MCF 10A (cell line): ENCODE results near the gene SFXN3. TPM values are rescaled to one million over a fixed set of nuclear protein-coding genes. Genes with fewer than 3 reads are reported as not detected.
A peak's percentile ranks its signal among the peaks of the same experiment; 100 is the strongest.

ENCODE experiments used
- BruUV-seq: library from RNA; stranded (reverse); fragments of 400-500 nt; replicated peaks from 2 replicates; lab custom pipeline; 2021; lab: Mats Ljungman, UMichigan
- CTCF ChIA-PET: fragments of 300-600 bp; sonication (Branson Sonifier 250); formaldehyde crosslinking; extraction: SDS; loops from one replicate; lab custom pipeline; 2021; ENCODE audit warnings: antibody characterized with exemption, inconsistent platforms; lab: Yijun Ruan, JAX
- POLR2A ChIA-PET: fragments of 300-600, 350-650 bp; sonication (Branson Sonifier 250); formaldehyde crosslinking; extraction: SDS; loops from one replicate; lab custom pipeline; 2020; ENCODE audit warnings: antibody characterized with exemption, inconsistent platforms; lab: Yijun Ruan, JAX
- DNase-seq: peaks from one replicate; pipeline ENCODE4 v3.0.0-alpha.2; 2018; ENCODE audit not compliant: unreplicated experiment
- H3K27ac Mint-ChIP-seq: one replicate; pipeline ENCODE4 v1.8.0; 2022; ENCODE audit warnings: mild to moderate bottlenecking, low read depth, mixed read lengths; ENCODE audit not compliant: unreplicated experiment
- H3K27me3 Mint-ChIP-seq: one replicate; pipeline ENCODE4 v1.8.0; 2022; ENCODE audit warnings: mixed read lengths; ENCODE audit not compliant: insufficient read depth, unreplicated experiment
- H3K36me3 Mint-ChIP-seq: one replicate; pipeline ENCODE4 v1.8.0; 2022; ENCODE audit warnings: mild to moderate bottlenecking, moderate library complexity, mixed read lengths; ENCODE audit not compliant: insufficient read depth, unreplicated experiment
- H3K4me1 Mint-ChIP-seq: one replicate; pipeline ENCODE4 v1.8.0; 2022; ENCODE audit warnings: mixed read lengths; ENCODE audit not compliant: insufficient read depth, unreplicated experiment
- H3K4me3 Mint-ChIP-seq: one replicate; pipeline ENCODE4 v1.8.0; 2022; ENCODE audit warnings: mild to moderate bottlenecking, moderate library complexity, mixed read lengths; ENCODE audit not compliant: unreplicated experiment
- H3K9me3 Mint-ChIP-seq: one replicate; pipeline ENCODE4 v1.8.0; 2022; ENCODE audit warnings: mixed read lengths; ENCODE audit not compliant: unreplicated experiment
- intact Hi-C: fragments of 100-400 bp; cut with micrococcal nuclease; formaldehyde crosslinking; loops from 2 replicates; pipeline ENCODE4 v1.14.1; 2022
- total RNA-seq: library from RNA; stranded (reverse); gene quantifications from 2 replicates; pipeline ENCODE4 v1.2.3, GENCODE V29; 2022
- TF ChIP-seq, protein P1 (sequence below): fragments of 200-600 bp; IDR thresholded peaks from one replicate; pipeline ENCODE4 v1.8.0; 2022; ENCODE audit warnings: antibody characterized with exemption, mild to moderate bottlenecking; ENCODE audit not compliant: unreplicated experiment

Gene SFXN3
- total RNA-seq, 1 experiment from 2014 or later, result 39.4 TPM

DNA sequence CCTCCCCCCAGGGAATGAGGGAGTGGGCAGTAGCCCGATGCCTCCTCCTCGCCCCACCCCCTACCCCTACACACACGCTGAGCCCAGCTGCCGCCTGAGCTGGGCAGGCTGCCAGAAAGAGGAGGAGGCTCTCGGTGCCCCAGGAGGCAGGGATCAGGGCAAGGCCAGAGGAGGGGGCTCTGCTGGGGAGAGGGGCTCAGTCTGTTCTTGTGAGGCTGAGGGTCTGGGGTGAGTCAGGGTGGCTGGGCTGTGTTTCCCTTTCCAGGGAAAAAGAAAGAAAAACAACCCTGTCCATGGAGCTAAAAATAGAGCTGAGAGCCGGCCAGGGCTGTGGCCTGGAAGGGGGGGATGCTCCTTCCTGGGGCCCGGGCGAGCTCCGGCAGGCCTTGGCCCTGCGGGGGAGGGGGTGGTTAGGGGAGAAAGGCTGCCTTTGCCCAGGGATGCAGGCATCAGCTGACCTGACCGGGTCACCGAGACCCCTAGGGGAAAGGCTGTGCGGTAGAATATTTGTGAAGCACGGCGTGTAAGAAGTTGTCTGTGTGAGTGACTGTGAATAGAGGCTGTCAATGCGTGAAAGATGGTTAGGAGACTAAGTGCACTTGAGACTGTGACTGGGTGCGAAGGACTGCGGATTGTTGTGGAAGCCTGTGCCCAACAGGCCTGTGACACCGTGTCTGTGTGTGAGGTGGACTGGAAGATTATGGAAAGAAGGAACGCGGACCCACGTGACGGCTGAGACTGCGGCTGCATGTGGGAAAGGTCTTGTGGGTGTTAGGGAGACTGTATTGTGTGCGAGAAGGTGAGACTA is 32.6 kb upstream of the SFXN3 start:
- Mint-ChIP-seq H3K4me3 (peak overlapping the region; percentile 76), H3K9me3 (no peaks in the 10 kb centered on the region), H3K36me3 (peaks cover 26% of the 10 kb centered on the region), H3K4me1 (peaks cover 19% of the 10 kb centered on the region), H3K27me3 (no peaks in the 10 kb centered on the region), H3K27ac (peak overlapping the region; percentile 44)
- intact Hi-C loops, result loop anchor here (1.0 kb wide), 1 partner anchor 15 kb away; no protein-coding TSS in a partner anchor
- DNase-seq, result peak; percentile 86
- ChIA-PET POLR2A (interaction anchor here (0.6 to 7.5 kb wide), 14 partner anchors 8 to 341 kb away, joined by 3 to 74 read pairs (median 6); partner anchors contain the start of genes KAZALD1, MRPL43, PDZD7 and SFXN3), CTCF (interaction anchor here (0.6 to 12.3 kb wide), 20 partner anchors 8 to 1356 kb away, joined by 3 to 199 read pairs (median 4); partner anchors contain the start of genes MRPL43, PDZD7, SFXN3 and TWNK)
- TF ChIP-seq, protein P1, sequence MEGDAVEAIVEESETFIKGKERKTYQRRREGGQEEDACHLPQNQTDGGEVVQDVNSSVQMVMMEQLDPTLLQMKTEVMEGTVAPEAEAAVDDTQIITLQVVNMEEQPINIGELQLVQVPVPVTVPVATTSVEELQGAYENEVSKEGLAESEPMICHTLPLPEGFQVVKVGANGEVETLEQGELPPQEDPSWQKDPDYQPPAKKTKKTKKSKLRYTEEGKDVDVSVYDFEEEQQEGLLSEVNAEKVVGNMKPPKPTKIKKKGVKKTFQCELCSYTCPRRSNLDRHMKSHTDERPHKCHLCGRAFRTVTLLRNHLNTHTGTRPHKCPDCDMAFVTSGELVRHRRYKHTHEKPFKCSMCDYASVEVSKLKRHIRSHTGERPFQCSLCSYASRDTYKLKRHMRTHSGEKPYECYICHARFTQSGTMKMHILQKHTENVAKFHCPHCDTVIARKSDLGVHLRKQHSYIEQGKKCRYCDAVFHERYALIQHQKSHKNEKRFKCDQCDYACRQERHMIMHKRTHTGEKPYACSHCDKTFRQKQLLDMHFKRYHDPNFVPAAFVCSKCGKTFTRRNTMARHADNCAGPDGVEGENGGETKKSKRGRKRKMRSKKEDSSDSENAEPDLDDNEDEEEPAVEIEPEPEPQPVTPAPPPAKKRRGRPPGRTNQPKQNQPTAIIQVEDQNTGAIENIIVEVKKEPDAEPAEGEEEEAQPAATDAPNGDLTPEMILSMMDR, result no peak
- no TSS peak for BruUV-seq

DNA sequence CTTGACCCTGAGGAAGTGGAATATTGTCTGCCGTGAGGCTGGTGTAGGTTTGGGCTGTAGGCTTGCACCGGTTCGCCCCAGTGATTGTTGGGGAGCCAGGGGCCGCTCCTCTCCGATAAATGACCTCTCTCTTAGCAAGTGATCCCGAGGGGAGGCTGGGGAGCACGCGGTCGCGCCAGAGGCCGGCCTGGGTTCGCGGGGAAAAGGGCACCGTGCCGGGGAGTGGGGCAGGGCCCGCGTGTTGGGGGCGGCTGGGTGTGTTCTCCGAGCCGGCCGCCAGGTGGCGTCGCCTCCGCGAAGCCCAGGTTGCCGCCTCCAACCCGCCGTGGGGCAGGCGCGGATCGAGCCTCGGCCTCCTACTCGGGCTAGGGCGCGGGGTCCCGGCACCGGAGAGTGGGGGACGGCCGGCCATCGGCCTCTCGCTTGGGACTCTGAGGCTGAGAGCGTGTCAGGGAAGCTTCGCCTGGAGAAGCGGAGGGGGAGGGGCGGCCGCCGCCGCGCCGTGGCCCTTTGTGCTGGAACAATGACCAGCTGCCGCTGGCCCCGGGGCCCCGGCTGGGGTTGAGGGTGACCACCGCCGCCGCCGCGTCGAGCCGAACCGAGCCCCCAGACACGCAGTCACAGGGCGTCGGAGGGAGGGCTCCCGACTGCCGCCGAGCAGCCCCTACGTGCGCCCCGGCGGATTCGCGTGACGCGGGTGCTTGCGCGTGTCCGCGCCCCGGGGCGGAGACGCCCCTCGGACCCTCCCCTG is 31.9 kb upstream of the SFXN3 start:
- Mint-ChIP-seq H3K27me3 (no peaks in the 10 kb centered on the region), H3K4me3 (peak overlapping the region; percentile 76), H3K36me3 (peaks cover 21% of the 10 kb centered on the region), H3K9me3 (no peaks in the 10 kb centered on the region), H3K4me1 (peaks cover 19% of the 10 kb centered on the region), H3K27ac (peak overlapping the region; percentile 44)
- no TSS peak for BruUV-seq
- ChIA-PET CTCF (interaction anchor here (0.5 to 12.3 kb wide), 12 partner anchors 11 to 1458 kb away, joined by 3 to 199 read pairs (median 4); partner anchors contain the start of genes PDZD7 and SFXN3), POLR2A (interaction anchor here (0.6 to 7.5 kb wide), 12 partner anchors 11 to 478 kb away, joined by 3 to 74 read pairs (median 6); partner anchors contain the start of genes MRPL43, PDZD7, SFXN3 and TWNK)
- intact Hi-C loops, result loop anchor here (1.0 kb wide), 1 partner anchor 14 kb away; no protein-coding TSS in a partner anchor
- TF ChIP-seq, protein P1, result peak; percentile 90
- peak; percentile 68 for DNase-seq

DNA sequence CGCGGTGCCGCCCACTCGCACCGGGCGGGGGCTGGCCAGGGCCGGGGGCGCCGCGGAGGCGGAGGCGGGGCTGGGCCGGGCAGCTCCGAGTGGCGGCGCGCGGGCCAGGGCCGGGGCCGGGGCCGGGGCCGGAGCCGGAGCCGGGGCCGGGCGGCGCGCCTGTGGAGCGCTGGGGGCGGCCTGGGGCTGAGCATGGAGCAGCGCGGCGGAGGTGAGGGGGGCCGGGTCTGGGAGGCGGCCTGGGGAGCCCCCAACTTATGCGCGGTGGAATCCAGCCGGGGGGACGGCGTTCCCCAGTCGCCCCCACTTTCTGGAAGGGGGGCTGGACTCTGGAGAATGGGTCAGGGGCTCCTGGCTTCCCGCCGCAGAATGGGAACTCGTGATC is 31.3 kb upstream of the SFXN3 start, which contains the start of gene LZTS2:
TSS of gene LZTS2 (plus strand) at position 67 of the 385 bp plus-strand sequence. CDS start 2,731 bp downstream, outside the sequence.
- H3K4me3 Mint-ChIP-seq, result peak within 1 kb of the TSS; percentile 76
- BruUV-seq, result no TSS peak
- ChIA-PET POLR2A (interaction anchor here (0.6 to 7.5 kb wide), 11 partner anchors 11 to 478 kb away, joined by 3 to 74 read pairs (median 7); partner anchors contain the start of genes MRPL43, PDZD7, SFXN3 and TWNK), CTCF (interaction anchor here (0.5 to 12.3 kb wide), 8 partner anchors 10 to 1457 kb away, joined by 3 to 199 read pairs (median 4); no protein-coding TSS in a partner anchor)
- TF ChIP-seq, protein P1, result no peak
- DNase-seq, result no peak
- H3K36me3 Mint-ChIP-seq, result peaks cover 20% of the 10 kb centered on the region
- intact Hi-C loops, result no loop called here
- peak within 1 kb of the TSS; percentile 44 for H3K27ac Mint-ChIP-seq
- H3K27me3 Mint-ChIP-seq, result no peaks in the 10 kb centered on the region
- H3K9me3 Mint-ChIP-seq, result no peaks in the 10 kb centered on the region
- peaks cover 19% of the 10 kb centered on the region for H3K4me1 Mint-ChIP-seq
